Measurements from ENCODE around the gene KLHDC8A. TPM values are rescaled to one million over a fixed set of nuclear protein-coding genes. Genes with fewer than 3 reads are reported as not detected.

The KLHDC8A gene
- total RNA-seq, 1 donor from 2014 or later, result 46.7 TPM

GRCh38 chr1:205380882-205381281, 24.2 kb upstream of the KLHDC8A start:
- no peak for TF ChIP-seq CTCF (conservative IDR thresholded peaks at IDR 0.05)
- Mint-ChIP-seq H3K27ac (ENCODE audit: unreplicated experiment) (no peak overlapping the region), H3K4me1 (peaks cover 15% of the 10 kb centered on the region), H3K4me3 (no peak overlapping the region), H3K27me3 (ENCODE audit: low read depth) (no peaks in the 10 kb centered on the region), H3K9me3 (no peaks in the 10 kb centered on the region), H3K36me3 (ENCODE audit: low read depth) (no peaks in the 10 kb centered on the region)
- DNase-seq (ENCODE audit: low read depth, low spot score), result no peak

GRCh38 chr1:205379056-205379455, 22.3 kb upstream of the KLHDC8A start:
- no peaks in the 10 kb centered on the region for H3K27me3 Mint-ChIP-seq (ENCODE audit: low read depth)
- no peaks in the 10 kb centered on the region for H3K9me3 Mint-ChIP-seq
- no peak overlapping the region for H3K4me3 Mint-ChIP-seq
- H3K36me3 Mint-ChIP-seq (ENCODE audit: low read depth), result no peaks in the 10 kb centered on the region
- no peak overlapping the region for H3K27ac Mint-ChIP-seq (ENCODE audit: unreplicated experiment)
- TF ChIP-seq CTCF (conservative IDR thresholded peaks at IDR 0.05), result no peak
- DNase-seq (ENCODE audit: low read depth, low spot score), result no peak
- H3K4me1 Mint-ChIP-seq, result peaks cover 25% of the 10 kb centered on the region

GRCh38 chr1:205377355-205377754, 20.6 kb upstream of the KLHDC8A start:
- no peak for TF ChIP-seq CTCF (conservative IDR thresholded peaks at IDR 0.05)
- no peaks in the 10 kb centered on the region for H3K36me3 Mint-ChIP-seq (ENCODE audit: low read depth)
- no peak overlapping the region for H3K4me3 Mint-ChIP-seq
- no peak for DNase-seq (ENCODE audit: low read depth, low spot score)
- H3K27me3 Mint-ChIP-seq (ENCODE audit: low read depth), result no peaks in the 10 kb centered on the region
- H3K4me1 Mint-ChIP-seq, result peaks cover 41% of the 10 kb centered on the region
- no peak overlapping the region for H3K27ac Mint-ChIP-seq (ENCODE audit: unreplicated experiment)
- no peaks in the 10 kb centered on the region for H3K9me3 Mint-ChIP-seq

- Mint-ChIP-seq H3K9me3 (no peaks in the 10 kb centered on the region), H3K27me3 (ENCODE audit: low read depth) (peaks cover 4% of the 10 kb centered on the region), H3K4me1 (peaks cover 47% of the 10 kb centered on the region), H3K36me3 (ENCODE audit: low read depth) (no peaks in the 10 kb centered on the region), H3K4me3 (no peak overlapping the region), H3K27ac (ENCODE audit: unreplicated experiment) (no peak overlapping the region)
- no peak for TF ChIP-seq CTCF (conservative IDR thresholded peaks at IDR 0.05)
- no peak for DNase-seq (ENCODE audit: low read depth, low spot score)
Observed at GRCh38 chr1:205376739-205377138, 20.0 kb upstream of the KLHDC8A start.

GRCh38 chr1:205375835-205376545, 19.3 kb upstream of the KLHDC8A start:
- Mint-ChIP-seq H3K27ac (ENCODE audit: unreplicated experiment) (no peak overlapping the region), H3K4me1 (peaks cover 47% of the 10 kb centered on the region), H3K9me3 (no peaks in the 10 kb centered on the region), H3K4me3 (peak overlapping the region; percentile 7), H3K27me3 (ENCODE audit: low read depth) (peaks cover 4% of the 10 kb centered on the region), H3K36me3 (ENCODE audit: low read depth) (no peaks in the 10 kb centered on the region)
- no peak for DNase-seq (ENCODE audit: low read depth, low spot score)
- TF ChIP-seq CTCF (conservative IDR thresholded peaks at IDR 0.05), result no peak

Data from neural crest cell (in vitro differentiated cells).